ENCODE measurements around the gene GMNN. TPM values are rescaled to one million over a fixed set of nuclear protein-coding genes. Genes with fewer than 3 reads are reported as not detected.
A peak's percentile ranks its signal among the peaks of the same experiment; 100 is the strongest.

GMNN gene
- total RNA-seq, 2 experiments from 2014 or later = 87.0 to 88.4 TPM

- peaks cover 28% of the 10 kb centered on the region for H3K4me1 Mint-ChIP-seq (ENCODE audit: low read depth)
- ChIA-PET CTCF (interaction anchor here (0.8 to 1.6 kb wide), 4 partner anchors 10 to 238 kb away, joined by 3 to 6 read pairs (median 4); no protein-coding TSS in a partner anchor), POLR2A (no interaction called here)
- peaks cover 87% of the 10 kb centered on the region for H3K36me3 Mint-ChIP-seq (ENCODE audit: low read depth)
- no peaks in the 10 kb centered on the region for H3K9me3 Mint-ChIP-seq (ENCODE audit: insufficient read depth)
- ATAC-seq = no peak
- DNase-seq = no peak
- no peaks in the 10 kb centered on the region for H3K27me3 Mint-ChIP-seq (ENCODE audit: low read depth)
- H3K27ac Mint-ChIP-seq = peak overlapping the region; percentile 25
- H3K4me3 Mint-ChIP-seq = no peak overlapping the region
Measured at GRCh38 chr6:24832794-24833193, 58.1 kb downstream of the GMNN start.

GRCh38 chr6:24833711-24834386 is 59.1 kb downstream of the GMNN start:
- Mint-ChIP-seq H3K27me3 (ENCODE audit: low read depth) (no peaks in the 10 kb centered on the region), H3K27ac (no peak overlapping the region), H3K9me3 (ENCODE audit: insufficient read depth) (no peaks in the 10 kb centered on the region), H3K4me1 (ENCODE audit: low read depth) (peaks cover 32% of the 10 kb centered on the region), H3K36me3 (ENCODE audit: low read depth) (peaks cover 86% of the 10 kb centered on the region), H3K4me3 (no peak overlapping the region)
- DNase-seq (no peak), ATAC-seq (peak; percentile 36)
- ChIA-PET CTCF (interaction anchor here (0.7 to 1.8 kb wide), 5 partner anchors 13 to 239 kb away, joined by 3 to 6 read pairs (median 4); no protein-coding TSS in a partner anchor), POLR2A (no interaction called here)

Other genes starting within 250 kb of the GMNN start
- gene KIAA0319, start 128.7 kb upstream of the GMNN start, total RNA-seq = under 1 TPM in 1 of 2 experiments, not detected in 1; 0.10 TPM
- 10 to 100 TPM; 43.0 to 44.0 TPM for gene TDP2, start 108.0 kb upstream of the GMNN start, total RNA-seq
- gene ACOT13, start 107.9 kb upstream of the GMNN start, total RNA-seq = 10 to 100 TPM; 21.3 to 22.6 TPM
- 100 to 1,000 TPM; 121 to 128 TPM for gene C6orf62, start 55.8 kb upstream of the GMNN start, total RNA-seq
- gene ARMH2, start 24.0 kb downstream of the GMNN start, total RNA-seq = 1 to 10 TPM in 1 of 2 experiments, under 1 TPM in 1; 0.97 to 1.7 TPM
- gene RIPOR2, start 161.0 kb downstream of the GMNN start, total RNA-seq = 100 to 1,000 TPM; 154 to 156 TPM

All from activated CD8-positive, alpha-beta T cell treated with anti-CD3 and anti-CD28 coated beads, Interleukin-2, amount 10 ng/mL, durations not matched to agents 7 days and 5 days (primary cell).